ENCODE measurements around the gene TARS2.

TARS2 gene

DNA sequence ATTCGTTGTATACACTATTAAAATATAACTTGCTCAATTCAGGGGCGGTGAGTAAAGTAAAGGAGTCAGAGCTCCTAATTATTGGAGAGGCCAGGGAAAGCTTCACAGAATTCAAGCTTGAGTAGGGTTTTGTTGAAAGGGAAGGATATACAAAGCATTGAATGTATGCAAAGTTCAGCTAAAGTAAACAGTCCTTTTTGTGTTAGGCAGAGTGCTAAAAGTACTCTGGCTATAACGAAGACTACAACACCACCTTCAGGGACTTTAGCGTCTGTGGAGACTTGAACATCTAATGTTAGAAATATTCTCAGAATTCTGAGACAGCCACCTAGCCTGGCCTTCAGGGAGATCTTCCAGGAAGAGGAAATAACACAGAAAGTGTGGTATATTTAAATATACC is 29.4 kb downstream of the TARS2 start:
- H3K27me3 Mint-ChIP-seq = no peaks in the 10 kb centered on the region
- peak overlapping the region; percentile 82 for H3K4me3 Mint-ChIP-seq
- no peak for ATAC-seq
- H3K27ac Mint-ChIP-seq = peak overlapping the region; percentile 77
- H3K36me3 Mint-ChIP-seq = peaks cover 20% of the 10 kb centered on the region
- peaks cover 29% of the 10 kb centered on the region for H3K4me1 Mint-ChIP-seq
- H3K9me3 Mint-ChIP-seq = no peaks in the 10 kb centered on the region

DNA sequence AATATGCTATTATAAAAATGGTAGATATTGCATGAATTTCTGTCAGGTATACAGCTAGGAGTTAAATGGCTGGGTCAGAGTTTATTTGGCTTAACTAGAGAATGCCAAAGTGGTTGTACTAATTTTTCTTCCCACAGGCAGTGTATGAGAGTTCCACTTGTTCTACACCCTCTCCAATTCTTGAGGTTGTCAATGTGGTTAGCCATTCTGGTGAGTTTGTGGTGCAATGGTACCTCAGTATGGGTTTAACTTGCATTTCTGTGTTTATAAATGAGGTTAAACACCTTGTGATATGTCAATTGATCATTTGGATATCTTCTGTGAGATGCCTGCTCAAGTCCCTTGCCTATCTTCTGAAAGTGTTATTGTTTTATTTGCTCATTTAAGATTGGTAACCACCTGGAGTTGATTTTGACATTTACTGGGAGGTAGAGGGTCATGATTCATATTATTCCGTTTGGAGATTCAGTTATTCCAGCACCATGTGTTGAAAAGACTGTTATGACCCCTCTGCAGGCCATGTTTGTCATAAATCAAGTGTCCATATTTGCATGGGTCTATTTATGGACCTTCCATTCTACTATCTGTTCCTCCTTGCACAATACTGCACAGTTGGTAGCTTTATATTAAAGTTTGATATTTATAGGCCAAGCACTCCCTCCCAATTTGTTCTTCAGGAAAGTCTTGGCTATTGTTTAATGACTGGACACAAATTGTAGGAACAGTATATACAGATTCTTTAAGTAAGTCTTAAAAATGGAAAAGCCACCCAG is 34.2 kb downstream of the TARS2 start:
- H3K27me3 Mint-ChIP-seq = no peaks in the 10 kb centered on the region
- ATAC-seq = no peak
- no peaks in the 10 kb centered on the region for H3K9me3 Mint-ChIP-seq
- no peaks in the 10 kb centered on the region for H3K36me3 Mint-ChIP-seq
- H3K4me1 Mint-ChIP-seq = peaks cover 15% of the 10 kb centered on the region
- H3K4me3 Mint-ChIP-seq = no peak overlapping the region
- H3K27ac Mint-ChIP-seq = no peak overlapping the region

DNA sequence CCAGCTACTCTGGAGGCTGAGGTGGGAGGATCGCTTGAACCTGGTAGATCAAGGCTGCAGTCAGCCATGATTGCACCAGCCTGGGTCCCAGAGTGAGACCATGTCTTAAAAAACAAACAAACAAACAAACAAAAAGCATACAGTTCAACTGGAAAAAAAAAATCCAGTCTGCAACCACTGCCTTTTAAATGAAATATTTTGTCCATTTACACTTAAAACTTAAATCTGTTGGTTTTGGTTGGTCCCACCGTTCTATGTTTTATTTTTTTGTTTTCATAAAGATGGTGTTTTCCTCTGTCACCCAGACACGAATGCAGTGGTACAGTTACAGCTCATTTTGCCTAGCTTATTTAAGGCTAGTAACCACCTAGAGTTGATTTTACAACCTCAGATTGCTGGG is 38.1 kb downstream of the TARS2 start:
- no peak overlapping the region for H3K27ac Mint-ChIP-seq
- no peaks in the 10 kb centered on the region for H3K36me3 Mint-ChIP-seq

DNA sequence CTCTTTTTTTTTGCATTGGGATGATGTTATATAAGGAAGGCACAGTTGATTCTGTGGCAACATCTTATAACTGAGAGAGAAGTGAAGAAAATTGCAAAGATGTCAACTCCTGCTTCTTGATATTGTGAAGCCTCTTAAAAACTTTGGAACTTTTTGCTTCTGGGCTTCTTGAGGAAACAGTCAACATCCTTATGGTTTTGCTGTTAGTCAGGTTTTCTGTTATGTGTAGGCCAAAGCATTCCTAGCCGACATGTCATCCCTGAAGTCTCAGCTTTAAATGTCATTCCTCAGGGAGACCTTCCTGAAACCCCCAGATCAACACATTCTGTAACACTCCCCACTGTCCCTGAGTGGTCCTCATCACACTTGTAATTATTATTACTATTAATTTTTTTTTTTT is 41.0 kb downstream of the TARS2 start:
- ATAC-seq = no peak
- Mint-ChIP-seq H3K27me3 (no peaks in the 10 kb centered on the region), H3K27ac (no peak overlapping the region), H3K9me3 (no peaks in the 10 kb centered on the region), H3K4me1 (peaks cover 14% of the 10 kb centered on the region), H3K36me3 (no peaks in the 10 kb centered on the region), H3K4me3 (no peak overlapping the region)

More for the DNA sequence above, 38.1 kb downstream of the TARS2 start:
- Mint-ChIP-seq H3K27me3 (no peaks in the 10 kb centered on the region), H3K9me3 (no peaks in the 10 kb centered on the region), H3K4me1 (no peaks in the 10 kb centered on the region), H3K4me3 (no peak overlapping the region)
- ATAC-seq = no peak

DNA sequence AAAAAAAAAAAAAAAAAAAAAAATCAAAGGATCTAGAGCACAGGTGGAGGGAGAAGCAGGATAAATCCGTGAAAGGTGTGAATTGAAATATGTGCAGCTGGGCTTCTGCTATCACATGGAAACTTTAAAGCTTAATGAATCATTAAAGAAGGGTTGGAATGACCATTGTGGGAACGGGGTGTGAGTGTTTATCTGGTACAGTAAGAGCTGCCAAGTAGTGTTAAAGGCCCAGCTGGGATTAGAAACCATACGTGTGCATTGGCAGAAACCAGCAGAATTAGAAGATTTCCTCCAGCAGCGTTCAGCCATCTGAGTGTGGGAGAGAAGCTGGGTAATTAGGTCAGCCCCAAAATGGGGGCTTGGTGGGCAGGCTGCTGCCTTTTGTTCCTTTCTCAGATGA is 41.8 kb downstream of the TARS2 start:
- Mint-ChIP-seq H3K27ac (no peak overlapping the region), H3K36me3 (no peaks in the 10 kb centered on the region), H3K9me3 (no peaks in the 10 kb centered on the region), H3K27me3 (no peaks in the 10 kb centered on the region), H3K4me1 (peaks cover 14% of the 10 kb centered on the region), H3K4me3 (no peak overlapping the region)
- ATAC-seq = no peak

DNA sequence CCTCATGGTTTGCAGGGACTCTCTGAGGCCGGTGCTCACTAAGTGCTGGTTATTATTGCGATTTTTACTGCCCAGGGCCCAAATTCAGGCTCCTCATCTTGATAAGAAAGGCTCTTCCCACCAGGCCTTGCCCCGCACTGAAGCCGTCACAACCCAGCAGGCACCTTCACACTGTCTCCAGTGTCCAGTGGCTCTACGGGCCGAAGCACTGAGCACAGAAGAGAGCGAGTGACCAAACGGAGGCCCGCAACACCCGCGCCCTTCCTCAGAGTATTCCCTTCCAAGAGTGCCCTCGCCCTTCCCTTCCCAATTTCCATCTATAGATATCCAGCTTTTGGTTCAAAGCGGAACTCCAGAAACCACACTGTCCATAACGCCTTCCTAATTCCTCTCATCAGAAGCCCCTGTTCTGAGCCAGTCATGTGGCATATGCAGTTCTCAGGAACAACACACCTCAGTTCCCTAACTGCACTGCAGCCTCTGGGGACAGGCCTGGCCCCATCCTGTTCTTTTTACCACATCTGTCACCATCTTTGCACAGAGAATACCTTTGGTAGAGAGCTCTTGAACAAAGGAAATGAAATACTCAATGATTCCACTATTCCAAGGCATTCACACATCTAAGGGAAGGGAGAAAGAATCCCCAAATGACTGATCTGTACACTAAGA is 43.4 kb downstream of the TARS2 start:
- Mint-ChIP-seq H3K36me3 (no peaks in the 10 kb centered on the region), H3K27me3 (no peaks in the 10 kb centered on the region), H3K4me3 (no peak overlapping the region), H3K27ac (no peak overlapping the region), H3K9me3 (no peaks in the 10 kb centered on the region), H3K4me1 (peaks cover 14% of the 10 kb centered on the region)
- no peak for ATAC-seq

DNA sequence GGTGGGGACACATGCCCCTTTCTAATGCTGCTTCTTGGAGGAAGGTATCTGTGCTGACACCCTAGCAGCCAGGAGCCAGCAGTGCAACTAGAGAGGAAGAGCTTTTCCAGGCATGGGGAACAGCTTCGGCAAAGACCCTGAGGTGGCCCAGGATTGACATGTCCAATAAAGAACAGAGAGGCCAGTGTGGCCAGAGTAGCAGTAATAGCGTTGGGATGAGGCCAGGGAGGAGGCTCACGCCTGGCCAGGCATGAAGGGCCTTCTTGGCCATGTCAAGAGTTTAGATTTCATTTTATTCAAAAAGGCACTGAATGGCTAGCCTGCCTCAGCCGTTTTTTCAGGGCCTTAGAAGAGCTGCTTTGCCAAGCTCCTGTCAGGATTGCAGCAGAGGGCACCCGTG is 45.6 kb downstream of the TARS2 start:
- Mint-ChIP-seq H3K9me3 (no peaks in the 10 kb centered on the region), H3K4me1 (peaks cover 14% of the 10 kb centered on the region), H3K36me3 (no peaks in the 10 kb centered on the region), H3K27ac (no peak overlapping the region), H3K27me3 (peaks cover 8% of the 10 kb centered on the region), H3K4me3 (no peak overlapping the region)
- no peak for ATAC-seq

DNA sequence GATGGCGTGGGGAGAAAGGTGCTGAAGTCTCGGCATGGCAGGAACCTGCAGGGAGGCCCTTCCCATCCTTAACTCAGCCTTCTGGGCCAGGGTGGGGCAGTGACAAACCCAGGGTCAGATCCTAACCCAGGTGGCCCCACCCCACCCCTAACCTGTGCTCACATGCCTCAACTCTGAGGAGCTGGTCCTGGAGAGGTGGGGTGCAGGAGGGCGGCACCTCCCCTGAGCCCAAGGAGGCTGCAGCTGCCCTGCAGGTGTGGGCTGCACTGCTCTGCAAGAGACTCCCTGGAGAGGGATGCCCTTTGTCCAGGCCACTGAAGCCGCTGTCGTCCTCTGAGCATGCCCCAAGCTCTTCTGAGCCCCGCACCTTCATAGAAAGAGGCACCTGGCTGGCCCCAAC is 46.8 kb downstream of the TARS2 start:
- H3K27me3 Mint-ChIP-seq = peaks cover 16% of the 10 kb centered on the region
- no peak overlapping the region for H3K4me3 Mint-ChIP-seq
- H3K9me3 Mint-ChIP-seq = no peaks in the 10 kb centered on the region
- no peak for ATAC-seq
- H3K27ac Mint-ChIP-seq = no peak overlapping the region
- peaks cover 14% of the 10 kb centered on the region for H3K4me1 Mint-ChIP-seq
- no peaks in the 10 kb centered on the region for H3K36me3 Mint-ChIP-seq

DNA sequence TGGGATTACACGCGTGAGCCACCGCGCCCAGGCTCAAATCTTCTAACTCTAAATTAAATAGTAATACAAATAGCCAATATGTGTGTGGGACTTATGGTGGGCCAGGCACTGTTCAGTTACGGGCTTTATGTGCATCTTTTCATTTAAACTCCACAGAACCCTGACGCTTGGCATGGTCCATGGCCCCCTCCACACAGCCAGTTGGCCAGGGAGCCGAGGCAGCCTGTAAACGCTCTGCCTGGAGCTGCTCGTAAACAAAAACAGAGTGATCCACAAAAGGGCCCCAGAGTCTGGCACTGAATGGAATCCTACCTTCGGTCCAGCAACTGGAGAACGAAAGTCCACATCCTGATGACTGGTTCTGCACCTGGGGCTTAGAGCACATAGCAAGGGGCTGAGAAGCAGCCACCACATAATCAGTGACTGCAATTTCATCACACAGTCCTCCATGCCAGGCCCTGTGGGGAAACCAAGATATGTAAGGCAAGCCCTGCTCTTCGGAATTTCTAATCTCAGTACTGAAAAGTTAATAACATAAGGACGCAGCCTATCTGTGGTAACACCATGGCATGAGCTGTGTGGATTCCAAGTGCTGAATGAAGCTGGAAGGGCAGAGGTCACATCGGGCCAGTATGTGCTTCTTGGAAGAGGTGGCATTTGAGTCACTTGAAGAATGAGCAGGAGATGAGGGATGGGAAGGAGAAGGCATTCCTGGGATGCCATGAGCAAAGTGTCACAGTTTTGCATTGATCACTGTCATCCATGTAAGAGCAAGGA is 48.5 kb downstream of the TARS2 start:
- ATAC-seq = no peak
- Mint-ChIP-seq H3K27me3 (peaks cover 31% of the 10 kb centered on the region), H3K9me3 (no peaks in the 10 kb centered on the region), H3K27ac (no peak overlapping the region), H3K36me3 (no peaks in the 10 kb centered on the region), H3K4me3 (no peak overlapping the region), H3K4me1 (peaks cover 11% of the 10 kb centered on the region)

DNA sequence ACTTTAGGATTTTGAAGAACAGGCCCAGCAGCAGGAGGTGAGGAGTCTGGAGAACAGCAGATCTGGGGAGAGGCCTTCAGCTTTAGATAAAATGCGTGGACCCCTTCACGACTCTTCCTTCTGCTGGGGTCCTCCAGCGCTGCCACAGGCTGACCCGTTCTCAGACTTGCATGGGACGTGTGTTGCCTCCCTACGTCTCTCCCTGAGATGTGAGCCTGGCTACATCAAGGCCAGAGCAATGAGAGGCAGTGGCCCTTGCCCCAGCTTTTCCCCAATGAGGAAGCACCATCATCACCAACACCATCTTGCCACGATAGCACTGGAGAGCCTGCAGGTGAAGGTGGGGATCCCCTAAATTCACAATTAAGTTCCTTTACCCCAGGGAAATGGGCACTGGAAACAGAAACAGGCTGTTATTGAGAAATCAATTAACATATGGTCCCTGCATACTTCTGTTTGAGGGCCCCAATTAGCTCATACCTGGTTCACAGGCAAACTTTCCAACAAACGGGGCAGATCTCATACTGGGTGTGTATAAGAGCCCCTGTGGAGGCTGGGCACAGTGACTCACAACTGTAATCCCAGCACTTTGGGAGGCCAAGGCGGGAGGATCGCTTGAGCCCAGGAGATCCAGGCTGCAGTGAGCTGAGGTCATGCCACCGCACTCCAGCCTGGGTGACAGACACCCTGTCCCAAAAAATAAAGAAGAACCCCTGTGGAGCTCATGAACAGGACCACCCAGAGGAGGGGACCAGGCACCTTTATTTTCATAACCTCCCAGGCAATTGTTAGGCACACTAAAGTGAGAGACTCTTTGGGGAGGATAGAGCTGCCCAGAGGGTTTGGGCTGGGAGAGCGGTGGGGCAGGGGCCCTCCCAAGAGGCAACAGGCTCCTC is 49.9 kb downstream of the TARS2 start:
- no peaks in the 10 kb centered on the region for H3K9me3 Mint-ChIP-seq
- peaks cover 8% of the 10 kb centered on the region for H3K4me1 Mint-ChIP-seq
- no peak overlapping the region for H3K27ac Mint-ChIP-seq
- no peak for ATAC-seq
- no peaks in the 10 kb centered on the region for H3K36me3 Mint-ChIP-seq
- no peak overlapping the region for H3K4me3 Mint-ChIP-seq
- peaks cover 31% of the 10 kb centered on the region for H3K27me3 Mint-ChIP-seq

DNA sequence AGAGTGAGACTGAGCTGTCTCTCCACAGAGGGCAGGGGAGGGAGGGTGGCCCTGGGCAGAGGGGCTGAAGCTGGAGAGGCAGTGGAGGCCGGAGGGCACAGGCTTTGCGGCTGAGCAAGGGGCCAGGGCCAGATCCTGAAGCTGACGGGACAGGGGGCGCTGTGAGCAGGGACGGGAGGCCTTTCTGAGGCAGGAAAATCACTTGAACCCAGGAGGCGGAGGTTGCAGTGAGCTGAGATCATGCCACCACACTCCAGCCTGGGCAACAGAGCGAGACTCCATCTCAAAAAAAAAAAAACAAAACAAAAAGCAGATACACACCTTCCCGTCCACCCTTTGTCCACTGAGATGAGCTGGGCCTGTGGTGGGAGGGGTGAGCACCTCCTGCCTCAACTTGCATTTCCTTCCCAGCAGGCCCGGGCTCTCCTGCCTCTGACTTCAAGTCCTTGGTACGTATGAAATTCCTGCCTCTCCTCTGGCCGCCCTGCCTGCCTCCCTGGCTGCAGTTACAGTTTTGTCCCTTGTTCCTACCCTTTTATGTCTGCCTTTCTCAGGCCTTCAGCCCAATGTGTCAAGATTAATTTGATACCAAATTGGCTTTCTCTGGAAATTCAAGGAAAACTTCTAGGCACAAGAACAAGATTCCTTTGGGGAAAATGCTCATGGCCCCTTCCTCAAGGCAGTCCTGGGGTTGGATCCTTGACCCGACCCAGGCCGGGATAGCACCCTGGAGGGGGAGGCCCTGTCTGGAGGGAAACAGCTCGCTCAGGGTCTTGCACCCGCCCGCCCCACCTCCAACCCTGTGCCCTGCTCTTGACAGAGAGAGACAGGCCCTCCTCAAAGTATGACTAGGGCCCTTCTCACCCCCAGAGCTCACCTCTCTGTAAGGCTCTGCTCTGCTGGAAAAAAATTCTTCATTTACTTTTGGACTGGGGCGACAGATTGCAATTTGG is 50.8 kb downstream of the TARS2 start:
- Mint-ChIP-seq H3K27me3 (peaks cover 31% of the 10 kb centered on the region), H3K27ac (no peak overlapping the region), H3K9me3 (no peaks in the 10 kb centered on the region), H3K4me3 (no peak overlapping the region), H3K4me1 (no peaks in the 10 kb centered on the region), H3K36me3 (no peaks in the 10 kb centered on the region)
- ATAC-seq = no peak

DNA sequence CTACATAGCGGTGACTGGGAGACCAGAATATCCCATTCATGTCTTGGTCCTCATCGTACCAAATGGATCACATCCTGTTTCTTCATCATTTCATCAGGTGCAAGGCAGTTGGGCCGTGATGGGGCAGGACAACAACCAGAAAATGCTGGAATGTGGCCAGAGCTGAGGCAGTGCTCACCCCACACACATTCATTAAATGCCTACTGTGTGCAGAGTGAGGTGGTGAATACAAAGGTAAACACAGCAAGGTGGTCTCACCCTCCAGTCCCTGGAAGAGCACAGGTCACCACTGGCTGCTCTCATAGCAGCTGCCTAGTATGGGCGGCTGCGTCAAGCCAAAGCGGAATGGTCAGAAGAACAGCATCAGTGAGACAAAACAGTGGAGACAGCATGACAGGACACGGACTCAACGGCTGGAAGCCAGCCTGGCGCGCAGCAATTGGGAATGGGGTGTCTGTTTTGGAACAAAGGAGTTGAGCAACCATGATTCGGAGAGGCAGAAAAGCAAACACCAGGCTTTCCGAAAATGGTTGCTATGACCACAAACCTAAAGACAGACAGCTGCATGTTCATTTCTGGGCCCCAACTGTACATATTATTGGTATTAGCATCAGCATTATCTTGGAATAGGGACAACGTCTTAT is 56.4 kb downstream of the TARS2 start:
- H3K27me3 Mint-ChIP-seq = peaks cover 39% of the 10 kb centered on the region
- no peaks in the 10 kb centered on the region for H3K36me3 Mint-ChIP-seq
- H3K4me1 Mint-ChIP-seq = no peaks in the 10 kb centered on the region
- H3K9me3 Mint-ChIP-seq = no peaks in the 10 kb centered on the region
- no peak overlapping the region for H3K27ac Mint-ChIP-seq
- ATAC-seq = no peak
- no peak overlapping the region for H3K4me3 Mint-ChIP-seq

DNA sequence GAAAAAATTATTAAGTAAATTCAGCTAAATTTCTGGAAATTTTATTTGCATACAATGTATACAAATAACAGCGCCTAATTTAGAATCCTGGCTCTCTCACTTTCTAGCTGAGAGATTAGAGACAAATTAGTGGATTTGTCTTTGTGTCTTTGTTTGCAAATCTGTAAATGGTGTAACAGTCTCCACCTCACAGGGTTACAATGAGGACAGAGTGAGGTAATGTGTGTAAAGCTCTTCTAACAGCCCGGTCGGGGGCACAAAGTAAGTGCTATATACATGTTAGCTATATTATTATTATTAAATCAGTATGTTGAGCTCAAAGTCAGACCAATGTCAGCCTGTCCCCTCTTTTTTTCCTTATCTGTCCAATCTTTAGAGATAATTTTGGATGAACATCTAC is 57.0 kb downstream of the TARS2 start:
- ATAC-seq = no peak
- no peak overlapping the region for H3K27ac Mint-ChIP-seq
- no peaks in the 10 kb centered on the region for H3K9me3 Mint-ChIP-seq
- no peaks in the 10 kb centered on the region for H3K36me3 Mint-ChIP-seq
- no peaks in the 10 kb centered on the region for H3K4me1 Mint-ChIP-seq
- H3K4me3 Mint-ChIP-seq = no peak overlapping the region
- H3K27me3 Mint-ChIP-seq = peaks cover 33% of the 10 kb centered on the region
